Frontal cortex (tissue), 4 donors: ENCODE data around the gene ANKFY1. TPM values are rescaled to one million over a fixed set of nuclear protein-coding genes. Genes with fewer than 3 reads are reported as not detected.

Source experiments
- DNase-seq, 2 donors: peaks; one replicate each; pipeline ENCODE4 v3.0.0; 2012; ENCODE audit warnings: low spot score in 2 of 2
- FAIRE-seq: peaks from 2 replicates; lab custom pipeline; 2012; peaks lifted over from hg19 to GRCh38; lab: Jason Lieb, UNC
- total RNA-seq: library from RNA; depleted of rRNA; stranded (reverse); fragments of >200 nt; gene quantifications from one replicate; pipeline ENCODE4 v1.2.3, GENCODE V29; 2014
- donor health status: control.
- donor health status: control.
- donor health status: control.

ANKFY1 gene
- total RNA-seq, 1 donor from 2014 or later: 33.0 TPM

DNA sequence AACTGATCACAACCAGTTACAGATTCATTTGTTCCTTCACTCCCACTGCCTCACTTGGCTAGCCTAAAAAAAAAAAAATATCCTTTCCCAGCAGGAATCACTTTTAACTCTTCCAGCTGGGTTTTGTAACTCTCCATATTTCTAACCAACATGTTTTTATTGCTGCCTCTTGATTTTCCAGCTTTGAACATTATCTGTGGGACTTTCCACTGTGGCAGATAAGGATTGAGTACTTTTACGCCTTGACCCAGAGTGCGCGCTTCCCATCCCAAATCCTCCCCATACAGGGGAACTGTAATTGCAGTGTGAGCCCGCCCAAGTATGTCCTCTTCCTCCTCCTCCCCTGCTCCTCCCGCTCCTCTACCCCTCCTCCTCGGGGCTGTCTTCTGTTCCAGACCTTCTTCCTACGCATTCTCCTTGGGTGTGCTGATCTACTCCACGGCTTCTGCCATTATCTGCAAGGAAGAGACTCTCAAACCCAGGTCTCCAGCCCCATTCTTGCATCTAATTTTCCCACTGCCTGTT lies 77.4 kb downstream of the ANKFY1 start:
- no peak for FAIRE-seq
- DNase-seq: no peak

GRCh38 chr17:4185656-4186055 lies 78.1 kb downstream of the ANKFY1 start:
- no peak for FAIRE-seq

GRCh38 chr17:4184811-4185210 lies 79.0 kb downstream of the ANKFY1 start:
- no peak for FAIRE-seq
- no peak for DNase-seq

More at GRCh38 chr17:4185656-4186055, 78.1 kb downstream of the ANKFY1 start:
- DNase-seq: no peak

- FAIRE-seq: no peak
- DNase-seq: no peak
Measured at GRCh38 chr17:4182043-4182442, 81.7 kb downstream of the ANKFY1 start.

DNA sequence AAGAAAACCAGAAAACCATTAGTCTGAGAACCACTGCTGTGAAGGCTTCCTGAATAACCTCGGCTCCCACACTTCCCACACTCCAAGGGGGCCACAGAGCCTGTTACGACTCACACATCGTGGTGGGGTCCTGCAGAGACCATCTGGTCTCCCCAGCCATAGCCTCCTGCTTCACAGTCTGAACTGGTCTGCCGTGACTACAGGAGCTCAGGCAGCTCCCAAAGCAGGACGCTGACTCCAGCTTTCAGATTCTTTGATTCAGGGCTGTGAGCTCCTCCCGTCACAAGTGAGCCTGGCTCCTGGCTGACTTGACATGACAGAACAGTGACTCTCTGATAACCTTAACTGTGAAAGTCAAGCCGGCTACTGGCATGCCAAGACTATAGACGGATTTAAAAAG lies 83.0 kb downstream of the ANKFY1 start:
- DNase-seq: no peak
- no peak for FAIRE-seq

GRCh38 chr17:4179071-4179470 lies 84.7 kb downstream of the ANKFY1 start:
- DNase-seq (no peak), FAIRE-seq (no peak)

- DNase-seq (no peak), FAIRE-seq (no peak)
Measured at GRCh38 chr17:4178651-4179050, 85.1 kb downstream of the ANKFY1 start.

DNA sequence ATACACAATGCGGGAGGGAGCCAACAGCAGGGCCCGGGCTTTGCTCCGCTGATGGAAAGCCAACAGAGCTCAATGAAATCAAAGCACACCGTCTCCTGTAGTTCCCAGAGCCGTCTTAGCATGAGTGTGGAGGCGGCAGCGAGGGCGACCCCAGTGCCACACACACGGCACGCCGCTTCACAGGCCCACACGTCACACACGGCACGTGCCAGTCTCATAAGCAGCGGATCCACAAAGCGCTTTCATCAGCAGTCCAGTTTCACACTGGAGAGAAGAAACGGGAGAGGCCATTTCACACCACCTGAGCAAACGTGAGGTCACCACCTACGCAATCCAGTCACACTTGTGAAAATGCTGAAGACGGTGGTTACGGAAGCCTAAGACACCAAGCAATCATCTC lies 86.0 kb downstream of the ANKFY1 start:
- FAIRE-seq (no peak), DNase-seq (no peak)

DNA sequence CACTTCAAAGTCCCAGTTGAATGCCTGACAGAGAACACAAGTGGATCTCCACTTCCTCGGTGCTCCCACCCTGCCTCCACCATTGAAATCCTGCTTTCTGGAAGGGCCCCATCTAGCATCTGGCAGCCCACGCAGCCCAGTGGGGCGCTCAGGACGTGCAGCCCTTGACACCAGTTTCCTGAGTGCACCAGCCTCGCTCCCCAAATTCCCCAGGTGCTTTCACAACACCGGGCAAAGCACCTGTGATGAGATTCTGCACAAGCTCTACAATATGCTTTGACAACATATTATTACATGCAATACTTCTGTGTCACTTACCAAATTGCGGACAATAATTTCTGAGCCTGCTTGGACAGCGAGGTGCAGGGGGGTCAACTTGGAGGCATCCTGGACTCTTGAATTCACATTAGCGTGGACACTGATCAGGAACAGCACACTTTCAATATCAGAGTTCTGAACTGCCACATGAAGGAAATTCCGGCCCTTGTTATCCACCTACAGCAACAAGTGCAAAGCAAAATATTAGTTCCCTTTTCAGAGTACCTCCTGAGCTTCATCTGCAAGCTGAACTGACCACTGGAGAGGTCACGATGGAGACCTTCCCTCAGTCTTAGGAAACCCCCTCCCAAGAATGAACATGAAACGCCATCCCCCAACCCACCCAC lies 86.8 kb downstream of the ANKFY1 start:
- FAIRE-seq: no peak
- DNase-seq: no peak

DNA sequence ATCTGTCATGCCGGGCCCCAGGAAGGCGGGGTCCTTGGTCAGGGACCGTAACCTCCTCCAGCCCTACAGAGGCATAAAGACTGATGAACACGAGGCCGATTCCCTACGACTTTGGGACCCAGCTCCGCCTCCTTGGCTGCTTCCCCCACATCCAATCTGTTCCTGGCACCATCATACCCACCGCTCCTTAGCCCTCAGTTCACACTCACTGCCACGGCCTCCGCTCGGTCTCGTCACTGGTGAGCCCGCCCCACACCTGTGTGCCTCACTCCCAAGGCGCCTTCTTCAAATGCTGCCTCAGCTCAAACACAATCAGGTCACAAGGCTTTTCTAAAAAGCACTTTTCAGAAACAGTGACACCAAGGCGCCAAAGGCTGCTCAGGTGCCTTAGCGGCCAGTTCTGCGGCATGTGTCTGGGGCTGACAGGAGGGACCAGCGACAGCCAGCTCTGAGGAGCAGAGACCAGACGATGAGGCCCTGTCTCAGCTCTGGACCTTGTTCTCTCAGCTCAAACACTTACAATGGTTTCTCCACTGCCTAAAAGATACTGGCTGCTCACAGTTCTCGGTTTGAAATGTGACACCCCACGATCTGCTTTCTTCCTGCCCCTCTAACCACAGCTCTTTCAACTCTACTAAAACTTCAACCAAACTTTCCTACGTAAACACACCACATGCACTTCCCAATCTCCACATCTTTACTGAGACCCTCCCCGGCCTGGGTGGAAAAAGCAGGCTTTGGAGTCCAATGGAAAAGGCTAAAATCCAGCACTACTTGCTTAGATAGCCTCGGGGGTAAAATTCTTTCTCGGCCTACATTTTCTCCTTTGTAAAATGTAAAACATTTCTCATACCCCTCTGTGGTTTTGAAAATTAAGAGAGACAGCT lies 87.6 kb downstream of the ANKFY1 start:
- FAIRE-seq (no peak), DNase-seq (no peak)

DNA sequence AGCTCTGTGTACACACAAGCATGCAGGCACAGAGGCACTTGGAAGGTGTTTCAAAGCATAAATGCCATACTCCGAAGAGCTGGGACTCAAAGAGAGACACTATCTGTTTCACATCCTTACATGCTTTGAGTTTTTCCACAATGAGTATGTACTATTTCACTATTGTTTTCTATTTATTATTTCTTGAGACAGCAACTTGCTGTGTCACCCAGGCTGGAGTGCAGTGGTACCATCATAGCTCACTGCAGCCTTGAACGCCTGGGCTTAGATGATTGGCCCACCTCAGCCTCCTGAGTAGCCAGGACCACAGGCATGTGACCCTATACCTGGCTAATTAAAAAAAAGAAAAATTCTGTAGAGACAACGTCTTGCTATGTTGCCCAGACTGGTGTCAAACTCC lies 89.2 kb downstream of the ANKFY1 start:
- FAIRE-seq (no peak), DNase-seq (no peak)

- DNase-seq (no peak), FAIRE-seq (no peak)
Measured at GRCh38 chr17:4173781-4174180, 90.0 kb downstream of the ANKFY1 start.

- FAIRE-seq: no peak
Measured at GRCh38 chr17:4172356-4172755, 91.4 kb downstream of the ANKFY1 start.

GRCh38 chr17:4170639-4171280 lies 93.0 kb downstream of the ANKFY1 start:
- DNase-seq: no peak
- no peak for FAIRE-seq

More at GRCh38 chr17:4172356-4172755, 91.4 kb downstream of the ANKFY1 start:
- DNase-seq: no peak

DNA sequence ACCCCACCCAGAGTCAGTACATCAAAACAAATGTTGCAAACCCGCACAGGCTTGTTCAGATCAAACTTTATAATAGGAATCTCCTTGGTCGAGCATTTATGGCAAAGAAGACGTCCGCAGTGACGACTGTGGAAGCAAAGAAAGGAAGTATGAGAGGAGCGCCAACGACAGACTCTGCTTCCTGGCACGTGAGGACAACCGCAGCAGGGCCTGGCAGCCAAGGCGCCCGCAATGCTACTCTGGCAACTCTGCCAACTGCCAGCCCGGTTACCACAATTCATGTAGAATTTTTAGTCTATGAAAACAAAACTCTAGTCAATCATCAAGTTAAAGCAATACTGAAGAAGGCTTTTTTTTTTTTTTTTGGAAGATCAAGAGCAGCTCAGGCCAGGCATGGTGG lies 96.0 kb downstream of the ANKFY1 start:
- FAIRE-seq (no peak), DNase-seq (no peak)

DNA sequence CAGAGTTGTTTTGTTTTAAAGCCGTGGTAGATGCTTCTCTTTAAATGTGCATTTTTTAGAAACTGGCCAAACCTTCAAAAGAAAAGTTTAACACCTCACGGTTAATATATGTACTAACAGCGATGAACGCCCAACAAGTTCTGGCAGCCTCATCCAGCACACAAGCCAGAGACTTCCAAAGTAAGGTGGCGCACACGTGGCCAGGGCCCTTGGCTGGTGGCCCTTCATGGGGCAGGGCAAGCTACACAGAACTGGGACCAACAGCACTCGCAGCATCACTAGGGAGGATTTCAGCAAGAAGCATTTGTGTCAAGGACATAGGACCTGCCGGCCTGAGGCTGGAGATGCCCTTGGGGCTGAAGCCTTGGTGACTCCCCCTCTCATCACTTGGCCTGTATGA lies 97.4 kb downstream of the ANKFY1 start:
- no peak for DNase-seq
- no peak for FAIRE-seq

DNA sequence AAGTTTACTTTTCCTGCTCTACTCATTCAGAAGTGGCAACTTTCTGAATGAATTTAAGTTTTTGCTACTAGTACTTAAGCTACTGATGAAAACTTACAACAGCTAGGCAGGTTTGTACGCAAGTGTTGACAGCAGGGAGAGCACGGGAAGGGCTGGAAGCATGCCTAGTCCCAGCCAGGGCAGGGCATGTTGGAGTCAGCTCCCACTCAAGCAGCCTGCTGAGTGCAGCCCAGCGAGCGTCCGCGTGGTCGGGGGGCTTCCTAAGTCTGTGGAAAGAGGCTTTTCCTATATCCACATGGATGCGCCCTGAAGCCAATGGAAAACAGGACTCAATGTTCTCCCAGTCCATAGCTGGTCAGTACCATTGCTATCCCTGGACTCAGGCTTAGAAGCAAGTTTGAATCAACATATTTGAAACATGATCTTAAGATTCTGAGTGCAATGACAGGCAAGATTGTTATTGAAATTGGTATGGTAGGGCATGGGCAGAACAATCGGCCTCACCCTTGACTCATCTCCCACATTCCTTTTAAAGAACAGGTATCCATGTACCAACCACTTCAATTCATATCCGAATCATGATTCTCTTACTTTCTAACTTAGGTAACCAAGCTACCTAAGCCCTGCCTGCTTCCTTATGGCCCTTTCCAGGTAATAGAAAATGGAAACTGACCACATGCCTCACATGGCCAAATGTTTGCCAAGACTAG lies 98.3 kb downstream of the ANKFY1 start:
- DNase-seq: no peak
- no peak for FAIRE-seq

DNA sequence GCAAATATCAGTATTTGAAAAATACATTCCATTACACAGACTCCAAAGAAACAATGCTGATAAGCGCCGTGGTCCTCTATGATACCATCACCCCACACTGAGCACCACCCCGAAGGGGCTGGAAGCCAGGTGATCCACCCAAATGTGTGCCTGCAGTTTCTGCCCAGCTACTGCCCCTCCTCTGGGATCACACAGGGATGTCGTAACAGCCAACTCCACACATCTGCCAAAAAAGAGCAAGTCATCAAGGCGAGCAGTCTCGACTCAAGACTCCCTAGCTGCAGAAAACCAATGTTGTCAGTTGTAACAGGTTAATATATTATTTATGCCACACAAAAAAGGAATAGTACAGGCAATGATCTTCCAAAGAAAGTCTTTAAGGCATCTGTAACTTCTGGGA lies 99.8 kb downstream of the ANKFY1 start:
- DNase-seq: no peak
- no peak for FAIRE-seq

DNA sequence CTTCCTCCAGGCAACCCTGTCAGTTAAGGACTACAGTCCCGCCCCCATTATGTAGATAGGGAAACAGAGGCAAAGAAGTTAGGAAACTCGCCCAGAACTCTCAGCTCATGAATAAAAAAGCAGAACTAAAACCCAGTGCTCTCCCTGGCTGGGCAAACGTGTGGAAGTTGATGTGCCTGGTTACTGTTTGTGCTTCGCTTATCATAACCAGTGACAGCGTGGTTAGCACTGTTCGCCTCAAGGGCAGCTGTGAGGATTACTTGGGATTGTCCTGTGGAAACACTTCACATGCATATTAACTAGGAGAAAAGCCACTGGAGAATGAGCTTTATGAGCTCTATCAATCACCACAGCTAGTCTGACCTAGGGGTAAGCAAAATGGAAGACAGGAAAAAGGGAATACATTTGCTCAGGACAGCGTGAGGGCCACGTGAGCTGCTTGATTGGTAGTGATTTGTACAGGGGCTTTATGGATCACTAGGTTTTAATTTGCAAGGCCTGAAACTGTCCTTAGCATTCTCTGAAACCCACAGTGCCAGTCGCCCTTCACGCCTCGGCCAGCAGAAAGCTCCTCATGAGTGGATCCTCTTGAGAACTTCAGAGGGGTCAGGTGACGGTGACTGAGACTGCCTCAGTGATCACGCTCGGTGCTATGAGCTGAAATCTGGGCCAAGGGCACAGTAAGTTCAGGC lies 100.9 kb downstream of the ANKFY1 start:
- DNase-seq (no peak), FAIRE-seq (no peak)
